GM21737 (cell line): Measurements from ENCODE around the gene SCGB1D4.

ENCODE experiments used
- ATAC-seq: cut with Tn5 transposase; IDR thresholded peaks from one replicate; pipeline ENCODE4 v1.9.1; 2021; ENCODE audit warnings: mild to moderate bottlenecking, moderate library complexity; ENCODE audit not compliant: unreplicated experiment

The SCGB1D4 gene

GRCh38 chr11:62280452-62280851 lies 18.4 kb downstream of the SCGB1D4 start:
- no peak for ATAC-seq

DNA sequence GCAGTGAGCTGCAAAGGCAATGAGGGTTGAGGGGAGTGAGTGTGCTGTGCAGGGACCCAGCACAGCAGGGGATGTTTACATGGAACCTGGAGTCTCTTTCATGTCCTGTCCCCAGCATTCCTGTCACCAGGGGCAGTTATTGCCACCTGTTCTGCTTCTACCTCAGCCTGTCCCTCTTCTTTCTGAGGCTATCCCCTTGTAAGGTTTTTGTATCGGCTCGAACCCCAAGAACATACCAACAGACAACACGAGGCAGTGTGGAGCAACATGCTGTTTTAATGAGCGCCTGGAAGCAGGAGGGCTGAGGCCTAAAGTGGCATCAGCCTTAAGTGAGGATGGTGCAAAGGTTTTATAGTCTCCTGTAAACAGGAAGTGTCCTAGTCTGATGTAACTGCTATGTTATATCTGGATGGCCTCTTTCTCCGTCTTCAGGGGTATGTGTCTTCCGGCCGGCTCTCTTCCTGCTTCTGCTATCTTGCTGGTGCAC lies 25.0 kb downstream of the SCGB1D4 start:
- no peak for ATAC-seq

DNA sequence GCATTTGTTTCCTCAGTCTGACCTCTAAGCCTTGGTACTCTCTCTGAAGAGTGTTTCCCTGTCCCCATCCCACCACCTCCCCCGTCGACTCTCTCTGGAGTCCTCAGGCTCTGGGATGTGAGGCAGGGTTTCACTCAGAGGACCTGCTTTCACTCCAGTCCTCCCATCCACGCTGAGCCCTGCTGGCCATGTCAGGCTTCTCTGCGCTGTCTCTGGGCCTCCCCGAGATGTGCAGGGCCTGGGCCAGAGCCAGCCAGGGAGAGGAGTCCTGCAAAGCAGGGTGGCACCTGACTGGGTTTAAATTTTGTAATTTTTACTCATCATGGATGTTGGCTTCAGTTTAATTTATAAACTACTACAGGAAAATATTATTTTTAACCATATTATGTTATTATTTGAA lies 25.6 kb downstream of the SCGB1D4 start:
- ATAC-seq = no peak

- ATAC-seq = no peak
Observed at GRCh38 chr11:62269654-62270278, 29.1 kb downstream of the SCGB1D4 start, which contains the start of gene SCGB2A2. SCGB2A2 (plus strand) TSS chr11:62270158; CDS start chr11:62270217, 59 bp downstream.

DNA sequence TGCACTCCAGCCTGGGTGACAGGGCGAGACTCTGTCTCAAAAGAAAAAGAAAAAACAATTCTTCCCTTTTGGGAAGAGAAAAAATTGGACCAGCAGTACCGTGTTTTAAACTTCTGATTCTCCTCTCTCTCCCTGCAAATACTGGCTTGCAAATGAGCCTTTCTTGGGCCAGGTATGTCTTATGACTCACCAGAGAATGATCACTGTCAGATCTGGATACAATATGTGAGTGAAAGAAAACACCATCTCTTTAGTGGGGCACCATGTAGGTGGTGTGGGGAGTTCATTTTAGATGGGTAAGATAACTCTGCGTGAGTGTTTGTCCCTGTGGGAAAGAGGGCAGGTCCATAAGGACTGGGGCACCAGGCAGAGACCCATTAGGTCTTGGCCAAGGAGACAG lies 31.3 kb downstream of the SCGB1D4 start:
- no peak for ATAC-seq

DNA sequence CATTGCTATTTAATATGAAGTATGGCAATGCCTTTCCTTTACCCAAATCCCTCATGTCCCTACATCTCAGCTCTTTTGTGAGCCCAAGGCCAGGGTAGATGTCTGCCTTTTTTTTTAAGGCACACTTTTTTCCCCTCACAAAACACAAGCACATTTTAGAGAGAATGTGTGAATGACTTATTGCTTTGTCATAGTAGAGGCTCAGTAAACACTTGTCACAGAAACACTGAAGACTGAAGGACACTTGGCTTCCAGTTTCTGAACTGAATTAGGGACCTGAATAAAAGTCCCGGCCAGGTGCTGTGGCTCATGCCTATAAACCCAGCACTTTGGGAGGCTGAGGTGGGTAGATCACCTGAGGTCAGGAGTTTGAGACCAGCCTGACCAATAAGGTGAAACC lies 31.8 kb downstream of the SCGB1D4 start:
- ATAC-seq = no peak

DNA sequence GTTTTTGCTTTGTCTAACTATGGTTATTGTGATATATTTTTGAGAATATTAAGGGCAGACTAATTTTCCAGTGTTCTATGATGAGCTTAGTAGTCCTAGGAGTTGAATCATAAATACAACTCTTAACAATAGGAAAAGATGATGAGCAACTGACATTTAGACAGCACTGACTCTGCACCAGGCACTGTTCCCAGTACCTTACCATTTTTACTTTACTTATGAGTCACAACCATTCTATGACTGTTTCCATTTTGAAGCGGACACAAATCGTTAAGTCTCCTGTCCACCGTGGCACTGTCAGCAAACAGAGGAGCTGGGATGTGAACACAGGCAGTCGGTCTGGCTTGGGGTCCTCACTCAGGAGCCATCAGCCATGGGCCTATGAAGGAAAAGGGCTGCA lies 32.3 kb downstream of the SCGB1D4 start:
- ATAC-seq = no peak

DNA sequence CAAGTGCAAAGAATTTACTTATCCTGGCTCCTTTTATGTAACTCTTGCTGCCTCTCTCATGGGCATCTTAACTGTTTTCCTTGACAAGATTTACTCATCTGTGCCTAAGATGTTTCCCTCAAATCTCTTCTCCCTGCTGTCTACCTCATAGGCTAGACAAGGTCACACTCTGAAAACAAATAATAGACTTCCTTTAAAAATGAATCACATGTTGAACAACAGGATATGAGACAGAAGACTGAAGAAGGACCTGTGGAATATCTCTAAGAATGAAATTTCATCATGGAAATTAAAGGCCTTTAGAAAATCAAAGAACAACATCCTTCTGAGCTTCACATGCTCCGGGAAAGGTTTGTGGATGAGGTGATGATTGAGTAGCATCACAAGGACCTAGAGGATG lies 34.9 kb downstream of the SCGB1D4 start:
- no peak for ATAC-seq

- ATAC-seq = no peak
Observed at GRCh38 chr11:62260261-62260953, 38.5 kb downstream of the SCGB1D4 start.

DNA sequence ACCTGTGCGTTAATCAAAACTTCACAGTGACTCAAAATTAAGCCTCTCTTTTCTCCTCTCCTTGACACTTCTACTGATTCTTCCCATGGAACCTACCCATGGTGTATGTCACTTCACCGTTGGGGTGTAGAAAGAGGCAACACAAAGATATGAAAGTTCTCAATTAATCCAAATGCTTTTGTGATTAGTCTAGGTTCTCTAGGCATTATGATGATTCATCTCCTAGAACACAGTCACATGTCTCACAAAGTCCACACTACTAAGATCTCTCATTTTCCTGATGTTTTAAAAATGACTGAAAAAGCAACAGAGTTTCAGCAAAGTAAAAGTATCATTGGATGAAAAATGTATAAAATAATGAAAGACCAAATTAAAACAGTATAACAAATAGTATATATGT lies 42.6 kb downstream of the SCGB1D4 start:
- ATAC-seq = no peak

- no peak for ATAC-seq
Observed at GRCh38 chr11:62253999-62254542, 44.8 kb downstream of the SCGB1D4 start.

GRCh38 chr11:62251698-62252097 lies 47.2 kb downstream of the SCGB1D4 start:
- ATAC-seq = no peak
